Astrocyte (in vitro differentiated cells and primary cell): ENCODE results near the gene KCNE5. TPM values are rescaled to one million over a fixed set of nuclear protein-coding genes. Genes with fewer than 3 reads are reported as not detected.

Experiments
- DNase-seq: peaks from one replicate; pipeline ENCODE4 v3.0.0-alpha.2; 2010; ENCODE audit warnings: low read depth
- FAIRE-seq: peaks from 2 replicates; lab custom pipeline; 2011; peaks lifted over from hg19 to GRCh38; lab: Jason Lieb, UNC
- H2AFZ ChIP-seq: 2 replicates; pipeline ENCODE4 v1.6.0; 2012; ENCODE audit warnings: low read depth, low read length, inconsistent platforms
- H3K27ac ChIP-seq: 2 replicates; pipeline ENCODE4 v1.5.1; 2011; ENCODE audit warnings: low read depth, low read length, inconsistent platforms
- H3K27me3 ChIP-seq: 2 replicates; pipeline ENCODE4 v1.6.0; 2011; ENCODE audit warnings: low read length, inconsistent platforms; ENCODE audit not compliant: insufficient read depth
- H3K36me3 ChIP-seq: 2 replicates; pipeline ENCODE4 v1.5.1; 2011; ENCODE audit warnings: low read length, inconsistent platforms; ENCODE audit not compliant: insufficient read depth
- H3K4me1 ChIP-seq: 2 replicates; pipeline ENCODE4 v1.5.1; 2011; ENCODE audit warnings: low read length, inconsistent platforms; ENCODE audit not compliant: insufficient read depth
- H3K4me2 ChIP-seq: 2 replicates; pipeline ENCODE4 v1.6.0; 2012; ENCODE audit warnings: low read length, inconsistent platforms
- H3K4me3 ChIP-seq: 2 replicates; pipeline ENCODE4 v1.5.1; 2011; ENCODE audit warnings: low read depth, mild to moderate bottlenecking, low read length, inconsistent platforms; ENCODE audit not compliant: insufficient read depth
- H3K79me2 ChIP-seq: 2 replicates; pipeline ENCODE4 v1.6.0; 2012; ENCODE audit warnings: mild to moderate bottlenecking, low read length, inconsistent platforms; ENCODE audit not compliant: insufficient read depth
- H3K9ac ChIP-seq: 2 replicates; pipeline ENCODE4 v1.6.0; 2012; ENCODE audit warnings: mild to moderate bottlenecking, low read length, inconsistent platforms
- H3K9me3 ChIP-seq: 2 replicates; pipeline ENCODE4 v1.5.1; 2012; ENCODE audit warnings: low read depth, mild to moderate bottlenecking, low read length, inconsistent platforms; ENCODE audit not compliant: insufficient read depth
- H4K20me1 ChIP-seq: 2 replicates; pipeline ENCODE4 v1.6.0; 2012; ENCODE audit warnings: low read length, inconsistent platforms; ENCODE audit not compliant: insufficient read depth
- H3K27ac Mint-ChIP-seq: one replicate; pipeline ENCODE4 v1.8.0; 2021; ENCODE audit warnings: mild to moderate bottlenecking, mixed read lengths; ENCODE audit not compliant: unreplicated experiment
- H3K27me3 Mint-ChIP-seq: one replicate; pipeline ENCODE4 v1.8.0; 2021; ENCODE audit warnings: low read depth, mixed read lengths; ENCODE audit not compliant: unreplicated experiment
- H3K36me3 Mint-ChIP-seq: one replicate; pipeline ENCODE4 v1.8.0; 2021; ENCODE audit warnings: low read depth, mixed read lengths; ENCODE audit not compliant: unreplicated experiment
- H3K4me1 Mint-ChIP-seq: one replicate; pipeline ENCODE4 v1.8.0; 2021; ENCODE audit warnings: low read depth, mixed read lengths; ENCODE audit not compliant: unreplicated experiment
- H3K4me3 Mint-ChIP-seq: one replicate; pipeline ENCODE4 v1.8.0; 2021; ENCODE audit warnings: mild to moderate bottlenecking, moderate library complexity, mixed read lengths; ENCODE audit not compliant: unreplicated experiment
- H3K9me3 Mint-ChIP-seq: one replicate; pipeline ENCODE4 v1.8.0; 2021; ENCODE audit warnings: mild to moderate bottlenecking, mixed read lengths; ENCODE audit not compliant: unreplicated experiment
- CTCF ChIP-seq: IDR thresholded peaks from 2 replicates; pipeline ENCODE4 v1.5.1; 2011; ENCODE audit warnings: low read depth, mild to moderate bottlenecking, inconsistent platforms, low read length, moderate library complexity; ENCODE audit not compliant: insufficient read depth
- EZH2 ChIP-seq: IDR thresholded peaks from 2 replicates; pipeline ENCODE4 v1.6.1; 2012; ENCODE audit warnings: mild to moderate bottlenecking, low read length, inconsistent platforms; ENCODE audit not compliant: insufficient read depth
- total RNA-seq: library from RNA; stranded (reverse); gene quantifications from 2 replicates; pipeline ENCODE4 v1.2.1, GENCODE V29; 2021

KCNE5 gene
- total RNA-seq, 1 donor from 2014 or later, result 1.3 TPM

GRCh38 chrX:109626637-109627036 lies 1.7 kb upstream of the KCNE5 start:
- H4K20me1 ChIP-seq, result no peaks in the 10 kb centered on the region
- Mint-ChIP-seq H3K27ac (no peak overlapping the region), H3K4me1 (no peaks in the 10 kb centered on the region), H3K9me3 (peaks cover 2% of the 10 kb centered on the region), H3K4me3 (no peak overlapping the region), H3K36me3 (no peaks in the 10 kb centered on the region), H3K27me3 (peaks cover 1% of the 10 kb centered on the region)
- DNase-seq, result no peak
- no peak for FAIRE-seq
- no peak for TF ChIP-seq EZH2
- TF ChIP-seq CTCF, result no peak
- no peak overlapping the region for H3K9ac ChIP-seq
- H3K4me2 ChIP-seq, result no peak overlapping the region
- H3K79me2 ChIP-seq, result no peaks in the 10 kb centered on the region
- H3K36me3 ChIP-seq, result no peaks in the 10 kb centered on the region
- H3K9me3 ChIP-seq, result no peaks in the 10 kb centered on the region
- H2AFZ ChIP-seq, result no peak overlapping the region
- H3K4me3 ChIP-seq, result no peak overlapping the region
- H3K27ac ChIP-seq, result no peak overlapping the region
- H3K4me1 ChIP-seq, result no peaks in the 10 kb centered on the region
- H3K27me3 ChIP-seq, result no peaks in the 10 kb centered on the region

GRCh38 chrX:109623997-109624396 lies 975 bp downstream of the KCNE5 start:
- Mint-ChIP-seq H3K36me3 (no peaks in the 10 kb centered on the region), H3K4me1 (no peaks in the 10 kb centered on the region), H3K4me3 (no peak overlapping the region), H3K27me3 (peaks cover 1% of the 10 kb centered on the region), H3K27ac (no peak overlapping the region), H3K9me3 (peaks cover 2% of the 10 kb centered on the region)
- FAIRE-seq (no peak), DNase-seq (no peak)
- no peaks in the 10 kb centered on the region for H3K79me2 ChIP-seq
- no peaks in the 10 kb centered on the region for H4K20me1 ChIP-seq
- TF ChIP-seq CTCF (no peak), EZH2 (no peak)
- no peaks in the 10 kb centered on the region for H3K9me3 ChIP-seq
- no peak overlapping the region for H3K4me2 ChIP-seq
- no peaks in the 10 kb centered on the region for H3K27me3 ChIP-seq
- no peak overlapping the region for H3K27ac ChIP-seq
- no peak overlapping the region for H3K9ac ChIP-seq
- no peak overlapping the region for H3K4me3 ChIP-seq
- H3K4me1 ChIP-seq, result no peaks in the 10 kb centered on the region
- no peak overlapping the region for H2AFZ ChIP-seq
- H3K36me3 ChIP-seq, result no peaks in the 10 kb centered on the region

- no peaks in the 10 kb centered on the region for H3K9me3 ChIP-seq
- no peak overlapping the region for H3K9ac ChIP-seq
- H3K27ac ChIP-seq, result no peak overlapping the region
- DNase-seq (no peak), FAIRE-seq (no peak)
- no peaks in the 10 kb centered on the region for H3K4me1 ChIP-seq
- H3K4me1 Mint-ChIP-seq, result no peaks in the 10 kb centered on the region
- no peak overlapping the region for H3K4me3 Mint-ChIP-seq
- H3K36me3 ChIP-seq, result no peaks in the 10 kb centered on the region
- no peak overlapping the region for H2AFZ ChIP-seq
- no peaks in the 10 kb centered on the region for H4K20me1 ChIP-seq
- H3K79me2 ChIP-seq, result no peaks in the 10 kb centered on the region
- no peak overlapping the region for H3K27ac Mint-ChIP-seq
- no peak overlapping the region for H3K4me2 ChIP-seq
- no peaks in the 10 kb centered on the region for H3K36me3 Mint-ChIP-seq
- H3K27me3 ChIP-seq, result no peaks in the 10 kb centered on the region
- H3K9me3 Mint-ChIP-seq, result peaks cover 2% of the 10 kb centered on the region
- TF ChIP-seq CTCF, result no peak
- TF ChIP-seq EZH2, result no peak
- peaks cover 1% of the 10 kb centered on the region for H3K27me3 Mint-ChIP-seq
- H3K4me3 ChIP-seq, result no peak overlapping the region
Measured at GRCh38 chrX:109622270-109622669, 2.7 kb downstream of the KCNE5 start.
